ENCODE measurements around the gene COL16A1. TPM values are rescaled to one million over a fixed set of nuclear protein-coding genes. Genes with fewer than 3 reads are reported as not detected.

COL16A1 gene
- total and polyA plus RNA-seq, 2 experiments from 2014 or later, result 90.2 to 127 TPM

- no peak overlapping the region for H3K27ac ChIP-seq
- H3K36me3 ChIP-seq (replicated peaks; ENCODE audit: insufficient read depth, low read depth), result no peaks in the 10 kb centered on the region
- TF ChIP-seq EZH2phosphoT487 (IDR thresholded peaks at IDR 0.05; ENCODE audit: low read depth, severe bottlenecking, unreplicated experiment) (no peak), EZH2 (IDR thresholded peaks at IDR 0.05; ENCODE audit: borderline replicate concordance) (no peak)
- TF ChIP-seq, protein P1, sequence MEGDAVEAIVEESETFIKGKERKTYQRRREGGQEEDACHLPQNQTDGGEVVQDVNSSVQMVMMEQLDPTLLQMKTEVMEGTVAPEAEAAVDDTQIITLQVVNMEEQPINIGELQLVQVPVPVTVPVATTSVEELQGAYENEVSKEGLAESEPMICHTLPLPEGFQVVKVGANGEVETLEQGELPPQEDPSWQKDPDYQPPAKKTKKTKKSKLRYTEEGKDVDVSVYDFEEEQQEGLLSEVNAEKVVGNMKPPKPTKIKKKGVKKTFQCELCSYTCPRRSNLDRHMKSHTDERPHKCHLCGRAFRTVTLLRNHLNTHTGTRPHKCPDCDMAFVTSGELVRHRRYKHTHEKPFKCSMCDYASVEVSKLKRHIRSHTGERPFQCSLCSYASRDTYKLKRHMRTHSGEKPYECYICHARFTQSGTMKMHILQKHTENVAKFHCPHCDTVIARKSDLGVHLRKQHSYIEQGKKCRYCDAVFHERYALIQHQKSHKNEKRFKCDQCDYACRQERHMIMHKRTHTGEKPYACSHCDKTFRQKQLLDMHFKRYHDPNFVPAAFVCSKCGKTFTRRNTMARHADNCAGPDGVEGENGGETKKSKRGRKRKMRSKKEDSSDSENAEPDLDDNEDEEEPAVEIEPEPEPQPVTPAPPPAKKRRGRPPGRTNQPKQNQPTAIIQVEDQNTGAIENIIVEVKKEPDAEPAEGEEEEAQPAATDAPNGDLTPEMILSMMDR (IDR thresholded peaks at IDR 0.05; ENCODE audit: poor library complexity), result no peak
- H2AFZ ChIP-seq, result no peak overlapping the region
- no peaks in the 10 kb centered on the region for H3K9me2 ChIP-seq (replicated peaks; ENCODE audit: insufficient read depth)
- H3K79me2 ChIP-seq, result no peaks in the 10 kb centered on the region
- H3K27me3 ChIP-seq, result no peaks in the 10 kb centered on the region
- 80% methylated on average over 6 of the region's 6 CpGs for WGBS (ENCODE audit: low lambda C conversion rate, missing lambda C conversion rate)
- H4K20me1 ChIP-seq (ENCODE audit: insufficient read depth, poor library complexity, severe bottlenecking), result no peaks in the 10 kb centered on the region
- no peak overlapping the region for H3K4me3 ChIP-seq
- H3K4me1 ChIP-seq (ENCODE audit: insufficient read depth), result peaks cover 2% of the 10 kb centered on the region
- peak; percentile 39 for DNase-seq (ENCODE audit: low spot score)
- H3K9me3 ChIP-seq (ENCODE audit: low read depth), result no peaks in the 10 kb centered on the region
- H3K4me2 ChIP-seq, result no peak overlapping the region
These were observed 14.0 kb downstream of the COL16A1 start for GRCh38 chr1:31689854-31690253.

GRCh38 chr1:31689379-31689778 lies 14.4 kb downstream of the COL16A1 start:
- H4K20me1 ChIP-seq (ENCODE audit: insufficient read depth, poor library complexity, severe bottlenecking), result no peaks in the 10 kb centered on the region
- WGBS (ENCODE audit: low lambda C conversion rate, missing lambda C conversion rate), result 90% methylated on average over 2 of the region's 2 CpGs
- H2AFZ ChIP-seq, result no peak overlapping the region
- DNase-seq (ENCODE audit: low spot score), result no peak
- TF ChIP-seq, protein P1 (IDR thresholded peaks at IDR 0.05; ENCODE audit: poor library complexity), result no peak
- TF ChIP-seq EZH2 (IDR thresholded peaks at IDR 0.05; ENCODE audit: borderline replicate concordance), result no peak
- no peak for TF ChIP-seq EZH2phosphoT487 (IDR thresholded peaks at IDR 0.05; ENCODE audit: low read depth, severe bottlenecking, unreplicated experiment)
- H3K4me2 ChIP-seq, result no peak overlapping the region
- H3K9me3 ChIP-seq (ENCODE audit: low read depth), result no peaks in the 10 kb centered on the region
- no peaks in the 10 kb centered on the region for H3K36me3 ChIP-seq (replicated peaks; ENCODE audit: insufficient read depth, low read depth)
- H3K4me1 ChIP-seq (ENCODE audit: insufficient read depth), result no peaks in the 10 kb centered on the region
- H3K27ac ChIP-seq, result no peak overlapping the region
- no peaks in the 10 kb centered on the region for H3K79me2 ChIP-seq
- no peaks in the 10 kb centered on the region for H3K27me3 ChIP-seq
- H3K4me3 ChIP-seq, result no peak overlapping the region
- H3K9me2 ChIP-seq (replicated peaks; ENCODE audit: insufficient read depth), result no peaks in the 10 kb centered on the region

DNA sequence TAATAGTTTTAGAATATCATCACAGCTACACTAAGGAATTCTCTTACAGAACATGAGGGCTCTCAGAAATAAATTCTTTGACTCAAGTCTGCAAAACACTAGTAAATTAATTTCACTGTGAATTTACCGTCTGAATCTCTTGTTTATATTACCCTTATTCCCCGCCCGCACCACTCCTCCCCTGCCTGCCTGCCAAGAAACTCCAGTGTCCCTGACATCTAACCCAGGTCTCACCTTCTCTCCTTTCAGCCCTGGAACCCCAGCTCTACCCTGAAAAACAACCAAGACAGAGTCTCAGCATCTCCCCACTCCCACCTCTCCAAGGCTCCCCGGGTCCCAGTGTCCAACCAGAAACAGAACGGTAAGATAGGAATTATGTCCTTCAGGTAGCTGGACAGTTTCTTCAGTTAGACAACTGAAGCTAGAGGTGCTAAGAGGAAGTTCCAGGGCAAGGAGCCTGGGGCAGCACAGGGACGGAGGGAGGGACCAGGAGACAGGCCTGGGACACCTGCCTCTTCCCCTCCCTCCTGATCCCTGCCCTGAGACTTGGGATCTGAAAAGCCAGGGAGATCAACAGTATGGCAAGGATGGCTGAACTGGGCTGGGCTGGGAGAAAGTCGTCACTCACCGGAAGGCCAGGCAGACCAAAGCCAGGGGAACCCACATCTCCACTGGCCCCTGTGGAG lies 15.4 kb downstream of the COL16A1 start:
- WGBS (ENCODE audit: low lambda C conversion rate, missing lambda C conversion rate), result 62% methylated on average over 8 of the region's 8 CpGs
- no peak for TF ChIP-seq EZH2phosphoT487 (IDR thresholded peaks at IDR 0.05; ENCODE audit: low read depth, severe bottlenecking, unreplicated experiment)
- Histone ChIP-seq H2AFZ (no peak overlapping the region), H3K79me2 (no peaks in the 10 kb centered on the region), H4K20me1 (ENCODE audit: insufficient read depth, poor library complexity, severe bottlenecking) (no peaks in the 10 kb centered on the region), H3K27me3 (no peaks in the 10 kb centered on the region), H3K4me2 (no peak overlapping the region), H3K4me1 (ENCODE audit: insufficient read depth) (no peaks in the 10 kb centered on the region), H3K36me3 (replicated peaks; ENCODE audit: insufficient read depth, low read depth) (no peaks in the 10 kb centered on the region), H3K9me3 (ENCODE audit: low read depth) (no peaks in the 10 kb centered on the region), H3K9me2 (replicated peaks; ENCODE audit: insufficient read depth) (no peaks in the 10 kb centered on the region), H3K4me3 (no peak overlapping the region), H3K27ac (no peak overlapping the region)
- no peak for DNase-seq (ENCODE audit: low spot score)

DNA sequence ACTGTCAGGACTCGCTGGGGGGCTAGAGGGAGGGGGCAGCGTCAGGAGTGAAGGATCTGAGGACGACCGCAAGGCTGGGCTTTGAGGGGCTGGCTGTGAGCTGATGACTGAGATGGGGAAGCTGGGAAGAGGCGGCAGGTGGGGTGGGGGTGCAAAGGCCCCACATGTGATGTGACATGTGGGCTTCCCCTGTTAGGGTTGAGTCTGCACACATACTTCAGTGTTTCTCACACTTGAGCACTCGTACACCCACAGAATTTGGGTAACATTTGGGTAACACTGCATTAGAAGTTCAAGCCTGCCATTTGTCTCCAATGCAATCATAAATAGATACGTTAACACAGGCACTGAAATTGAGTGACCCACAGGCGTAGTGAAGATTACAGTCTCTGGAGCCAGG lies 16.2 kb downstream of the COL16A1 start:
- Histone ChIP-seq H3K27ac (no peak overlapping the region), H2AFZ (no peak overlapping the region), H3K4me3 (no peak overlapping the region), H3K9me3 (ENCODE audit: low read depth) (no peaks in the 10 kb centered on the region), H3K36me3 (replicated peaks; ENCODE audit: insufficient read depth, low read depth) (no peaks in the 10 kb centered on the region), H3K9me2 (replicated peaks; ENCODE audit: insufficient read depth) (no peaks in the 10 kb centered on the region), H3K4me2 (no peak overlapping the region), H3K27me3 (no peaks in the 10 kb centered on the region), H3K79me2 (no peaks in the 10 kb centered on the region), H4K20me1 (ENCODE audit: insufficient read depth, poor library complexity, severe bottlenecking) (no peaks in the 10 kb centered on the region), H3K4me1 (ENCODE audit: insufficient read depth) (no peaks in the 10 kb centered on the region)
- TF ChIP-seq, protein P1 (IDR thresholded peaks at IDR 0.05; ENCODE audit: poor library complexity), result no peak
- TF ChIP-seq EZH2 (IDR thresholded peaks at IDR 0.05; ENCODE audit: borderline replicate concordance), result no peak
- no peak for TF ChIP-seq EZH2phosphoT487 (IDR thresholded peaks at IDR 0.05; ENCODE audit: low read depth, severe bottlenecking, unreplicated experiment)
- 94% methylated on average over 8 of the region's 8 CpGs for WGBS (ENCODE audit: low lambda C conversion rate, missing lambda C conversion rate)
- DNase-seq (ENCODE audit: low spot score), result no peak

Data from hepatocyte (in vitro differentiated cells).